Measurements from ENCODE around the gene TMOD2. TPM values are rescaled to one million over a fixed set of nuclear protein-coding genes. Genes with fewer than 3 reads are reported as not detected.

The TMOD2 gene
- total RNA-seq, 1 donor from 2014 or later: 4.3 TPM

GRCh38 chr15:51793521-51794305 lies 42.3 kb downstream of the TMOD2 start:
- Mint-ChIP-seq H3K27ac (ENCODE audit: unreplicated experiment) (peak overlapping the region; percentile 77), H3K27me3 (ENCODE audit: unreplicated experiment) (peaks cover 9% of the 10 kb centered on the region), H3K9me3 (ENCODE audit: unreplicated experiment) (peaks cover 5% of the 10 kb centered on the region), H3K4me1 (ENCODE audit: unreplicated experiment) (peaks cover 40% of the 10 kb centered on the region), H3K4me3 (ENCODE audit: unreplicated experiment) (no peak overlapping the region), H3K36me3 (ENCODE audit: unreplicated experiment) (peaks cover 5% of the 10 kb centered on the region)
- DNase-seq (ENCODE audit: extremely low spot score, unreplicated experiment): no peak
- no peak for TF ChIP-seq CTCF (IDR thresholded peaks at IDR 0.05)

- Mint-ChIP-seq H3K4me1 (ENCODE audit: unreplicated experiment) (peaks cover 51% of the 10 kb centered on the region), H3K36me3 (ENCODE audit: unreplicated experiment) (peaks cover 3% of the 10 kb centered on the region), H3K4me3 (ENCODE audit: unreplicated experiment) (no peak overlapping the region), H3K27me3 (ENCODE audit: unreplicated experiment) (no peaks in the 10 kb centered on the region), H3K9me3 (ENCODE audit: unreplicated experiment) (no peaks in the 10 kb centered on the region), H3K27ac (ENCODE audit: unreplicated experiment) (no peak overlapping the region)
- no peak for DNase-seq (ENCODE audit: extremely low spot score, unreplicated experiment)
- no peak for TF ChIP-seq CTCF (IDR thresholded peaks at IDR 0.05)
Measured at GRCh38 chr15:51796847-51797401, 45.5 kb downstream of the TMOD2 start.

- no peak for DNase-seq (ENCODE audit: extremely low spot score, unreplicated experiment)
- TF ChIP-seq CTCF (IDR thresholded peaks at IDR 0.05): no peak
- H3K4me3 Mint-ChIP-seq (ENCODE audit: unreplicated experiment): no peak overlapping the region
- peaks cover 3% of the 10 kb centered on the region for H3K36me3 Mint-ChIP-seq (ENCODE audit: unreplicated experiment)
- H3K9me3 Mint-ChIP-seq (ENCODE audit: unreplicated experiment): no peaks in the 10 kb centered on the region
- H3K4me1 Mint-ChIP-seq (ENCODE audit: unreplicated experiment): peaks cover 43% of the 10 kb centered on the region
- H3K27ac Mint-ChIP-seq (ENCODE audit: unreplicated experiment): no peak overlapping the region
- no peaks in the 10 kb centered on the region for H3K27me3 Mint-ChIP-seq (ENCODE audit: unreplicated experiment)
Measured at GRCh38 chr15:51798281-51798680, 46.9 kb downstream of the TMOD2 start.

- Mint-ChIP-seq H3K27ac (ENCODE audit: unreplicated experiment) (no peak overlapping the region), H3K9me3 (ENCODE audit: unreplicated experiment) (no peaks in the 10 kb centered on the region), H3K4me1 (ENCODE audit: unreplicated experiment) (peaks cover 35% of the 10 kb centered on the region), H3K36me3 (ENCODE audit: unreplicated experiment) (peaks cover 3% of the 10 kb centered on the region), H3K4me3 (ENCODE audit: unreplicated experiment) (no peak overlapping the region), H3K27me3 (ENCODE audit: unreplicated experiment) (no peaks in the 10 kb centered on the region)
- no peak for TF ChIP-seq CTCF (IDR thresholded peaks at IDR 0.05)
- no peak for DNase-seq (ENCODE audit: extremely low spot score, unreplicated experiment)
Measured at GRCh38 chr15:51799282-51800252, 48.2 kb downstream of the TMOD2 start.

Data from osteocyte (in vitro differentiated cells).